GM18499 (cell line): ENCODE results near the gene TMEM132D.

Experiments used
- ATAC-seq: cut with Tn5 transposase; IDR thresholded peaks from one replicate; pipeline ENCODE4 v1.9.1; 2021; ENCODE audit warnings: moderate number of reproducible peaks; ENCODE audit not compliant: insufficient read depth, unreplicated experiment

TMEM132D gene

DNA sequence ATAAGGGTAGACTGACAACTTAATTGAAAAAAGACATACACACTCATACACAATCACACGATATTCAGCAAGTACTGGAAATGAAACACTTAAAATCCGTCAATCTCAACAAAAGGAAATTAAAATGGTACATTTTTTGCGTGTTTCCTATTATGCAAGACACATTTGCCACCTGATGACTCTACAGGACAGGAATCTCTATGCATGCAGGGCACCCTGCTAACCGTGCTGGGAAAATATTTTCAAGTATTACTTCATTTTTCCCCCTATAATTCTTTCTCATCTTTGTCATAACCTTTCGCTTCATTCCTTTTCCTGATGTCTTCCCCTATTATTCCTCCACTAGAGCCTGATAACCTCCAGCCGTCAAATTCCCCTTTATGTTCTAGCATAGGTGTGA is 150.2 kb downstream of the TMEM132D start:
- no peak for ATAC-seq

DNA sequence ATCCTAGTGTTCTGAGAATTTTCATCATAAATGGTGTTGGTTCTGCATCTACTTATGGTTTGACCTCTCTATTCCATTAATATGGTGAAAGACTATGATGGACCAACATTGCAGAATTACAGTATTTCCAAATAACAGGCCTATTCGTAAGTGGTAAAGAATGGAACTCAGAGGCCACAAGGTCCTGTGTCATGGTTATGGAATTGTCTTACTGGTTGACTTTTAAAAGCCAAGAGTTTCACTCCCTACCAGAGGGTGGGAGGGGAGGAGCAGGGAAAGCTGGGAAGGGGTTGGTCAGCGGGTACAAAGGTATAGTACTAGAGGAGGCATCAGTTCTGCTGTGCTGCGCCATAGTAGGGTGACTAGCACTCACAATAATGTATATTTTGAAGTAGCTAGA is 153.4 kb downstream of the TMEM132D start:
- no peak for ATAC-seq

DNA sequence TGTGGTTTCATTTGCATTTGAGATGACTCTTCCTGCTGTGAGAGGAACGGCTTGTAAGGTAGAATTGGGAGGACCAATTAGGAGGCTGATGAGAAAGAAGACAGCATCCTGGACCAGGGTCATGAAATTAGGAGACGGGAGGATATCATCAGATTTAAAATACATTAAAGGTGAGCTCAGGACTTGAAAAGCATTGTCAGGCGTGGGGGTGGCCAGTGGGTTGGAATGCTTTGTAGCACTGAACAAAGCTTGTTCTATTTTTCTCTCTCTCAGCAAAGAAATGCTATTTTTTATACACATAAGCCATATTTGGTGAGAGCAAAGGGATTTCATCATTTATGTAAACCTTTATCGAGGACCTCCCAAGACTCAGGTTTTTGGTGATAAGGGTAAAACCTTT is 157.5 kb downstream of the TMEM132D start:
- ATAC-seq = no peak

DNA sequence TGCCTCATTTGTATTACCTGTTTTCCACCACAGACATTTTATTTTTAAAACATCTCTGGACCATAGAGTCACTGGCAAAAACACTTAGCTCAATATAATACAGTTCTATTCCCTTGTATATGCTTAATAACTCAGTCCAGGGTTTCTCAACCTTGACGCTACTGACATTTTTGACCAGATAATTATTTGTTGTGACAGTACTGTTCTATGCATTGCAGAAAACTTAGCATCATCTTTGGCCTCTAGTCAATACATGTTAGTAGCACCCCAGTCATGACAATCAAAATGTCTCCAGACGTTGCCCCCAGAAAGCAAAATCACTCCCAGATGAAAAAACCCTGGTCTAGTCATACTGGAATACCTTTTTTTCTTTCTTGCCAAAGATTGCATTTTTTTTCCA is 174.7 kb downstream of the TMEM132D start:
- no peak for ATAC-seq

DNA sequence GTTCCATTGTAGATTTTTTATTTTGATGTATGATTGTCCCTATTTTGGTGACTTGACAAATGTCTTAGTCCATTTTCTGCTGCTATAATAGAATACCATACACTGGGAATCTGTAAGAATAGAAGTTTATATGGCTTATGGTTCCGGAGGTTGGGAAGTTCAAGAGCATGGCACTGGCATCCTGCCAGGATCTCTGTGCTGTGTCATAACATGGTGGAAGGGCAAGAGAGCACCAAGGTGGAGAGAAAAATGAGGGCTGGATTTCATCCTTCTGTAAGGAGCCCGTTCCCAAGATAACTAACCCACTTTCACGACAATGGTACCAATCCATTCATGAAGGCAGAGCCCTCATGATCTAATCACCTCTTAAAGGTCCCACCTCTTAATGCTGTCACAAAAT is 176.7 kb downstream of the TMEM132D start:
- no peak for ATAC-seq

DNA sequence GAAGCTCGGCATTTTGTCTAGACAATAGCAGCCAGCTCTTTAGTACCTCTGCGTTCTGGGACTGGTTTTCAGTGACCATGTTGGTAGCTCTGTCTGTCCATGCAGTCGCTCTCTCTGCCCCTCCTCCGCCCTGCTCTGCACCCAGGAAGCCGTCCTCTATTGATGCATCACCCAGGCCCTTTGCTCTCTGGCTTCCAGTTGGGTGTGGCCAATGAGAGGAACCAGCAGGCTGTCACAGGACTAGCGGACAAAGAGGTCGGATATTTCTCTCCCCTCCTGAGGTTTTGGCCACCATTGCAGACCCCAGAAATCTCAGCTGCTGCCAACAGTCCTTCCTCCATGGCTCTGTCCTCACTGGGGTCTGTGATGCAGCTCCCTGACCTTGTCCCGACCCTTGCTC is 180.6 kb downstream of the TMEM132D start:
- no peak for ATAC-seq

DNA sequence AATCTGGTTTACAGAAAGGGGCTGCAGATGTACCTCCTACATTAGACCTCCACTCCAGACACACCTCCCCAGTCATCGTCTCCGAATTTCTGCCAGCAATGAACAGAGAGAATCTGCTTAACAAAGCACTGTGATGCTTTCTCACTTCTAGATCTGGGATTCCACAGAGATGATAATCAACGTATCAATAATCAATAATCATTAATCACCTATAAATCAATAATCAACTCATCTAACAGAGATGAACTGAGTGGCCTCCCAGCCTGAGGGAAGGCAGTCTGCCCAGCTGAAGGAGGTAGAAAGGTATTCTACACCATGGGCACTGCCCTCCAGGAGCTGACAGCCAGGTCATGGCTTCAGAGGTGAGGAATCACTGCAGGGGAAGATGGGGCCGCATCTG is 183.2 kb downstream of the TMEM132D start:
- no peak for ATAC-seq

DNA sequence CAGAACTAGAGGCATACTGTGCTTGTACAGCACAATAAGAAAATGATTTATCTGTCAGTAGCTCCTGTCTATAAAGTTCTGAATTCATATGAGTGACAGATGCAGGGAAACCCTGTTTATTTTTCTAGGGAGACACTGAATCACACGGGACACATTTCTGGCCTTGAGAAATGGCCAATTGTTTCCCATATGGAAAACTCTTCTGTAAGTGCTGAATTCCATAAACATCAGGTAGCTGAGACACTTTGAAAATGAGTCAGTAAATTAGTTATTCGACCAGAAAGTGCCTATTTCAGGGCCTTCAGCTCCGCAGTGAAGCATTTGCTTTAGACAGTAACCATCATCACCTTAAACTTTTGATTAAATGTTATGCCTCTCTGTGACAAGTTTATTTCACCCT is 184.4 kb downstream of the TMEM132D start:
- no peak for ATAC-seq

DNA sequence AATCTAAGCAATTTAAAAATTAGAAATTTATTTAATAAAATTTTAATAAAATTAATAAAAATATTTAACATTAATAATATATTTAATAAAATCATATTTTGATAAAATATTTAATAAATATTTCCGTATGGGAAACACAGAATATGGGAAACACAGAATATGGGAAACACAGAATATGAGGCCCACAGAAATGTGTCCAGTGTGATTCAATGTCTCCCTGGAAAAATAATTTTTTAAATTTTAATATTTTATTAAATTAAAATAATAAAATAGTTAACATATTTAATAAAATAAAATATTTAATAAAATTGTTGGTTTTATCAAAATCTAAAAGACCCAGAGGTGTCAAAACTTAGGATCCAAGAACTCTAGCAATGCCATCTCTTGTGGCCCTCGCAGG is 186.4 kb downstream of the TMEM132D start:
- no peak for ATAC-seq

DNA sequence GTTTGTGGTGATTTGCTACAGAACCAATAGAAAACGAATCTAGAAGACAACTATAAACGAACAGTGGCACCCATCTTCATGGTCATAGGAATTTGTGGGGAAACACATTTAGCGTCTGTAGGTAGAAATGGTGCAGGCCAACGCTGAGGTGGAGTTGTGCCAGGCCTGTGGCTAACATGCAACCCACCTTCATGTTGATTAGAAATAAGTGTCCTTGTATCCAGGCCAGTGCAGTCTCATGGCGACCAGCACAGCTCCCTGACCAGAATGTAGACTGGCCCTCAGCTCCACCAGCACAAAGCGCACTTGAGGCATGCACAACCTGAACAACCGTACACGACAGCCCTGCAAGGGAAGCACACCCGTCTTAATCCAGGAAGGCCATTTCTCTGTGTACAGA is 187.0 kb downstream of the TMEM132D start:
- ATAC-seq = no peak

DNA sequence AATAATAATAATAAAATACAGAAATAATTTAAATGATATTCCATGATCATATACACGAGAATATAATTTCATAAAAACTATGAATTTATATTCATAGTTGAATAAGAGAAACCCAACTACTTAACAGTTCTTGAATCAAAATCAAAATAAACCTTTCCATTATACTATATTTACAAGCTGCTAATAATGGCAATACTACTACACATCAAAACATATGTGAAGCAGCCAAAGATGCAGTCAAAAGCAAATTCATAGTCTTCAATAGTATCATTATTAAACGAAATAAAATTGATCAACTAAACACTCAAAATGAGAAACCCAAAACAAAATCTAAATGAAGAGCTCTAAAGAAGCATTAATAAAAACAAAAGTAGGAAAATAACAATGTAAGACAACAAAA is 197.1 kb downstream of the TMEM132D start:
- no peak for ATAC-seq

DNA sequence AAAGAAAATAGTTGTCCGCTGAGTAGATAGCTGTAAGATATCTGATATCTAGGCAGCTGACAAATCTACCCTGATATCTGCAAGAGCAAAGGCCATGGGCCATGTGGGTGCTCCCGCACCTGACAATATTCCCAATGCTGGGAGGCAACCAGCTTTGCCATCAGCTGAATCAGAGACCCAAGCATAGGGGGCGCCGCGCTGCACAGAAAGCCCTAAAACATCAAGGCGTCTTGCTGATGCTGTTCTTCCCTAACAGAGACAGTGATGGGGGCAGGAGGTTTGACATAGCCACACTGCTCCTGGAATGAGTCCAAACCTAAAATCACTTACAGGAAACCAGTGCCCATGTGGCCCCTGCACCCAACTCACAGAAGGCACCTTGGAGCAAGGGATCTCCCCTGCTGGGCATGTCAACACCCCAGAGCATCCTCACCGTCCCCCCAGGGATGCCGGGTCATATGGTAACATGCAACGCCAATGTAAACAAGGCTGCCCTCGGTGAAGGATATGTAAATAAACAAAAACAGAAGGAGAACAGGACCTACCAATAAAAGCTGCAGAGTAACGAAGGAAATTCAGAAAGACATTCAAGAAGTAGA is 199.5 kb downstream of the TMEM132D start:
- no peak for ATAC-seq

DNA sequence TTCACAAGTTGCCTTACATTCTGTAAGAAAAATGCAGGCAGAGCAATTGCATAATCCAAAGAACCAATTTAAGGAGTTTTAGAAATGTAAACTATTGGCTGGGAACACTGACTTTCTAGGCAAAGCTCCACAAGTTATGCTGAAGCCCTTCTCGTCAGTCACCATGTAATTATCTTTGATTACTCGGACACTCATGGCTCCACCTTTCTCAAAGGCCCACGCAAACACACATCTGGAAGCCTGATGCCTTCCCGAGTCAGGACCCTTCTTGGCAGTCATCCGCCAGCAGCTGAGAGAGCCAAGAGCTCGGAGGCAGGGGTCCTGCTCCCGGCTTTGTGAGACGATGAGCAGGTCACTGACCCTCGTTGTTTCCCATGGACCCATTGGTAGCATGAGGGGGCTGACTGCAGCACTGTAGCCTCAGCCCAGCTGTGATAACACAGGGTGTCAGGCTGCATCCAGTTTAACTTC is 202.2 kb downstream of the TMEM132D start:
- no peak for ATAC-seq

DNA sequence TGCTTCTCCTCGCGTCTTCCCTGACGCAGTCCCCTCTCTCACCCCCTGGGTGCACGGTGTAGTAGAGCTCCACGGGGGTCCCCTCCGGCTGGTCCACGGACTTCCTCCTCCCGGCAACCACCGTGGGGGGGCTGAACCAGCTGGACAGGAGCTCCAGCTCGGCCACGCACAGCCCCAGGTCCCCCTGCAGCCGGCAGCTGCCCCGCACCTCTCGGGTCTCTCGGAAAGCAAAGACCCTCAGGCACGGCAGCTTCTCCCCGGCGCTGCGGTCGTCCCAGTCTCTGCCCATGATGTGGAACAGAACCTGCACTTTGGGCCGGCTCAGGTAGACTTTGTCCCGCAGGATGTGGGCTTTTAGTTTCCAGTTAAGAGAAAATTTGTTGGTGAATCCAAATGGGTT is 203.8 kb downstream of the TMEM132D start:
- no peak for ATAC-seq

DNA sequence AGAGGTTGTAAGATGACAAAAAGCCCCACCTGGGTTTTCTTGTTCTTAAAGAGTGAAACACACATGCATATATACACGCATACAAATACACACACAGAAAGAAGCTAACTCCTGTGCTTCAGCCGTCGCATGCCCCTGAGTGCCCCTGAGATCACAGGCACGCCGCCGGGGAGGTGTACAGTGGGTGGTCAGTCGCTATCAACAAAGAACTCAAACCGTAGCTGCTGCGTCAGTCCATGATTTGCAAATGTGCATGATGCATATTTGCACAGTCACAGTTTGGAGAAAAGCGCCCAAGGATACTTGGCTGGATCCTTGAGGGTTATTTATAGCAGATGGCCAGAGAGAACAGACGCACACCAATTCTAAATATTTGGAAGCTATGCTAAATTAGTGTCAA is 206.9 kb downstream of the TMEM132D start:
- no peak for ATAC-seq

DNA sequence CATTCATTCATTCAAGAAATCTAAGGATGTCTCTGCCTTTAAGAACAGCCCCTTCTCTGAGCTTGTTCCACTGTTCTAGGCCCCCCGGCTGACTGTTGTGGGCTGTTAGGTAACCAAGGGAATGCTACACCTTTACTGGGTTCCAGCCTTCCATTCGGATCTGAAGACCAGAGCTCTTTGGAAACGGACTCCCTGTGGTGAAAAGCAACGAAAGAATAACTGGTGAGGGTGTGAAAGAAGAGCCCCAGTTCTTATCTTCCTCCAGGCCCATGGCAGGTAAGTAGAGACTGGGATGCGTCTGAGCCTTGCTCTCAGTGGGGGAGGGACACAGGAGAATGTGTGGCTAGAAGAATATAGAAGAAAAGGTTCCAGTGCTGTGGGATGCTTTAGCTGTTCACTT is 207.4 kb downstream of the TMEM132D start:
- ATAC-seq = no peak

DNA sequence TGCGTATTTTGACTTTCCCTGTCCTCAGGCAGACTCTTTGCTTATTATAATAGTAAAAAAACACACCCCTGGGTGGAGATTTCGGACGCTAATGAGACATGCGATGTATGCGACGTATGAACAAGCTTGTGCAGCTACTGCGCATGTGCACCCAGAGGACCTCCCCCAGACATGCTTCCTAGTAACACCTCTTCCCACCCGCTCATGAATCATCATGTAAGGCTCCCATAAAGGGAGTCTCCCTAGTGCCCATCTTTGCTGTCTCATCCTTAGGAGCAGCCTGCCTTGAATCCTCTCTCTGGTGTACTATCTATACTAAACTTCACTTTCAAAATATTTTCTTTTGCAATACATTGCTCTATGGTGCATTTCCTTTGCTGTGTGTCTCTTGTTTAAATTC is 210.1 kb downstream of the TMEM132D start:
- no peak for ATAC-seq

DNA sequence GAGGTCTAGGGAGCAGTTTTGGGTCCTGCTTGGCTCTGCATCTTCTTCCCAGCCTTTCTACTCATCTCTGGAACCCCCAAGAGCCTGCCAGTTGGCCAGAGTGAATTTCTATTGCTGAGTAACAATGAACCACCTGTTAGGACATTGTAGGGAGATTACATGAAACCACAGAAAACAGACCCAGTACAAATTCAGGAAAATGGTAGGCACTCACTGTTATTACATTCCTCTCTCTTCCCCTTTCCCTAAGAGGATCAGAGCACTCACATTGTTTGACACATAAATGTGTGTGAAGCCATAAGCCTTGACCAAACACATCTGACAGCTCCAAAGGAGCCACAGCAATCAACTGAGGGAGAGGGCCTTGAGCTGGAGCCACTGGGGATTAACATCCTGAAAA is 216.1 kb downstream of the TMEM132D start:
- no peak for ATAC-seq

DNA sequence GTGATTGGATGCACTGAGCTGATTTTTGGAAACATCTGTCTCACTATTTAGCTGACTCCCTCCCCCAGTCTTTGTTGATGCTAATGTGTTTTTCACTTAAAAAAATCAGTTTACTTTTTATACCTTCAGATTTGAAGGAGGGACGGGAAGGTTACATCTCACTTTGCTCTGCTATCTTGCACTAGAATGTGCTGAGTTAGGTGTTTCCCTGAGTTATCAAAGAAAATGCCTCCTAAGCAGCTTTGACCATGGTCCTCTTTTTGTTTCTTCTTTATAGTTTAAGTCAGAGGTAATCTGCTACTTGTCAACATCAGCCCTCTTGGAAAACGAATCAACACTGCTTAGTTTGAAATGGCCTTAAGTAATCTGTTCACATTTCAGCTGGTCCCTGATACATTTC is 222.0 kb downstream of the TMEM132D start:
- no peak for ATAC-seq

DNA sequence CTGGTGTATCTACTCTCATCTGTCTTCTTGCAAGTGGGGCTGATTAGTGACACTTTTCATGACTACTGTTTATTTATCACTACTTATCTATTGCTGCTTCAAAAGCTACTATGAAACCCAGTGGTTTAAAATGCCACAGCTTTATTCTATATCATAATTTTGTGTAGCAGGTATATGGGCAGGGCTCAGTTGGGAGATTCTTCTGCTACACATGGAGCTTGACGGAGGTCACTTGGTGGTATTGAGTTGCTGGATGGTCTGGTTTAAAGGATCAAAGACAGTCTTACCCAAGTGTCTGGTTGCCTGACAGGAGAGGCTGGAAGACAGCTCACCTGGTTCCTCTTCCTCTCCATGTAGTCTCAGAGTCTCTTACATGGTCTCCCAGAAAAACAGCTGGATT is 222.7 kb downstream of the TMEM132D start:
- no peak for ATAC-seq

DNA sequence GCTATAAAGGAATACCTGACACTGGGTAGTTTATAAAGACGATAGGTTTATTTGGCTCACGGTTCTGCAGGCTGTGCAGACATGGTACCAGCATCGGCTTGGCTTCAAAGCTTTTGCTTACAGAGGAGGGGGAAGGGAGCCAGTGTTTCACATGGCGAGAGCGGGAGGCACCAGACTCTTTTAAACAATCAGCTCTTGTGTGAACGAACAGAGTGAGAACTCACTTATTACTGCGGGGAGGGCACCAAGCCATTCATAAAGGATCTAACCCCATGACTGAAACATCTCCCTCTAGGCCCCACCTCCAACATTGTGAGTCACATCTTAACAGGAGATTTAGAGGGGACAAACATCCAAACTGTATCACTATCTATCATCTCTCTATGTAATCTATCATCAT is 227.4 kb downstream of the TMEM132D start:
- no peak for ATAC-seq

DNA sequence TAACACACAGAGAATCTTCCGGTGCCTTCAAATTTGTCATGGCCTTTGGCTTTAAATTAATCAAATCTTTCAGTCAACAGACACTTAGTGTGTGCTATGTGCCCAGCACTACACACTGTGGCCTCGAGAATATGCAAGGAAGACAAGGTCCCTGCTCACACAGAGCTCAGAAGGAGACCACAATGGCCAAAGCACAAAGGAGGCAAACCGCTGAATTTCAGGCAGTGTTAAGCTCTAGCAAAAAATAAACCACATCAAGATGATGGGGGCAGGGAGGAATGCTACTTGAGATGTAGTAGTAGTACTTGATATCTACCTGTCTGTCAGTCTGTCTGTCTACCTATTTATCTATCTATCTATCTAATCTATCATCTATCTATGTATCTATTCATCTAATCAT is 227.9 kb downstream of the TMEM132D start:
- ATAC-seq = no peak

DNA sequence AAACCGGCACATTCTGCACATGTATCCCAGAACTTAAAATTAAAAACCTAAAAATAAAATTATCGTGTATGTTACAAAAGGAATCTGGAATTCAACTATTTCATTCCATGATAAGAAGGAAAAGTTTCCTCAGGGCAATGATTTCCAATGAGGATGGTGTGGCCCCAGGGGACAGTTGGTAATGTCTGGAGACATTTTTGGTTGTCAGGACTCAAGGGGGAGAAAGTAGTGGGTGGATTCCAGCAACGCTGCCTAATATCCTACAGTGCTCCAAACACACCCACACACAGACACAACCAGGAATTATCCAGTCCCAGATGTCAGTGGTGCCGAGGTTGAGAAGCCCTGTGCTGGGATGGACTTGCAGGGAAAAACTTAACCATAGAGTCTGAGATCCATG is 228.3 kb downstream of the TMEM132D start:
- no peak for ATAC-seq
